Sigmoid colon (tissue), 7 donors: ENCODE results near the gene TTLL10. TPM values are rescaled to one million over a fixed set of nuclear protein-coding genes. Genes with fewer than 3 reads are reported as not detected.

Source experiments
- DNase-seq: peaks from one replicate; pipeline ENCODE4 v3.0.0-alpha.2; 2019
- H3K27ac ChIP-seq, 4 donors: fragments of 200-600 bp; sonication (generic); one replicate each; pipeline ENCODE4 v1.5.1; 2016 to 2019; ENCODE audit warnings: mild to moderate bottlenecking in 1 of 4
- H3K27me3 ChIP-seq, 3 donors: fragments of 200-600 bp; sonication (generic); one replicate each; pipeline ENCODE4 v1.5.1; 2019; ENCODE audit warnings: mild to moderate bottlenecking in 1 of 3
- H3K36me3 ChIP-seq, 4 donors: fragments of 200-600 bp; sonication (generic); one replicate each; pipeline ENCODE4 v1.5.1; 2016 to 2019
- H3K4me1 ChIP-seq, 4 donors: fragments of 200-600 bp; sonication (generic); one replicate each; pipeline ENCODE4 v1.5.1; 2017 to 2019
- H3K4me3 ChIP-seq, 4 donors: fragments of 200-600 bp; sonication (generic); one replicate each; pipeline ENCODE4 v1.5.1; 2017 to 2019; ENCODE audit warnings: mild to moderate bottlenecking in 2 of 4, moderate library complexity in 1 of 4
- H3K9me3 ChIP-seq, 4 donors: fragments of 200-600 bp in 3 of 4; sonication (generic) in 3 of 4; one replicate each; pipeline versions ENCODE4 v1.5.1 to v1.6.1; 2013 to 2019
- EP300 ChIP-seq, 4 donors: sonication (generic); formaldehyde crosslinking; IDR thresholded peaks; one replicate each; pipeline ENCODE4 v1.6.1; 2017; ENCODE audit warnings: antibody characterized with exemption in 4 of 4
- POLR2A ChIP-seq, 2 donors: fragments of 450-650 bp; IDR thresholded peaks; one replicate each; pipeline ENCODE4 v1.6.1; 2016; ENCODE audit warnings: antibody characterized with exemption in 2 of 2, mild to moderate bottlenecking in 2 of 2, moderate library complexity in 2 of 2
- POLR2AphosphoS5 ChIP-seq, 4 donors: sonication (generic); formaldehyde crosslinking; IDR thresholded peaks; one replicate each; pipeline ENCODE4 v1.6.1; 2017; ENCODE audit warnings: antibody characterized with exemption in 4 of 4
- WGBS, 2 donors: extraction: QIAGEN DNeasy Blood & Tissue Kit; methylation state at CpG; one replicate each; pipeline ENCODE4 v1.1.7; 2013; 5-methylcytosine and 5-hydroxymethylcytosine counted together
- intact Hi-C: fragments of 100-400 bp; cut with DNase I; formaldehyde crosslinking; loops from one replicate; pipeline ENCODE4 v1.15.1; 2023
- polyA plus RNA-seq, 3 donors: library from polyadenylated mRNA; stranded (reverse); fragments of 200-250 nt; gene quantifications; one replicate each; pipeline ENCODE4 v1.2.3, GENCODE V29; 2013
- total RNA-seq, 4 donors: library from RNA; depleted of rRNA; stranded (reverse); fragments of >200 nt; gene quantifications; one replicate each; pipeline ENCODE4 v1.1.0, GENCODE V29; 2016
- TF ChIP-seq, protein P1 (sequence below), 4 experiments: fragments of 450-650 bp in 3 of 4; fragments of 200-600 bp in 1 of 4; IDR thresholded peaks; one replicate each; pipeline ENCODE4 v1.5.1; 2016 to 2019; ENCODE audit warnings: antibody characterized with exemption in 4 of 4, mild to moderate bottlenecking in 3 of 4, moderate library complexity in 2 of 4
- donor health status: healthy with polysubstance abuse.
- donor health status: Bipolar disorder and iron deficiency.
- donor health status: healthy.

TTLL10 gene
- total and polyA plus RNA-seq, 7 donors, result 0.46 to 0.70 (median 0.60) TPM; not detected in 4

- no peaks in the 10 kb centered on the region for H3K9me3 ChIP-seq
- intact Hi-C loops, result no loop called here
- no peaks in the 10 kb centered on the region for H3K36me3 ChIP-seq
- peaks cover 8 to 33% (median 26%) of the 10 kb centered on the region in 3 donors for H3K27me3 ChIP-seq
- 39 to 67% methylated on average over 11 of the region's 11 CpGs for WGBS, 2 donors
- no peak overlapping the region for H3K27ac ChIP-seq
- no peak for DNase-seq
- no peak overlapping the region for H3K4me3 ChIP-seq
- no peak for TF ChIP-seq EP300 (IDR thresholded peaks at IDR 0.05)
- TF ChIP-seq, protein P1, sequence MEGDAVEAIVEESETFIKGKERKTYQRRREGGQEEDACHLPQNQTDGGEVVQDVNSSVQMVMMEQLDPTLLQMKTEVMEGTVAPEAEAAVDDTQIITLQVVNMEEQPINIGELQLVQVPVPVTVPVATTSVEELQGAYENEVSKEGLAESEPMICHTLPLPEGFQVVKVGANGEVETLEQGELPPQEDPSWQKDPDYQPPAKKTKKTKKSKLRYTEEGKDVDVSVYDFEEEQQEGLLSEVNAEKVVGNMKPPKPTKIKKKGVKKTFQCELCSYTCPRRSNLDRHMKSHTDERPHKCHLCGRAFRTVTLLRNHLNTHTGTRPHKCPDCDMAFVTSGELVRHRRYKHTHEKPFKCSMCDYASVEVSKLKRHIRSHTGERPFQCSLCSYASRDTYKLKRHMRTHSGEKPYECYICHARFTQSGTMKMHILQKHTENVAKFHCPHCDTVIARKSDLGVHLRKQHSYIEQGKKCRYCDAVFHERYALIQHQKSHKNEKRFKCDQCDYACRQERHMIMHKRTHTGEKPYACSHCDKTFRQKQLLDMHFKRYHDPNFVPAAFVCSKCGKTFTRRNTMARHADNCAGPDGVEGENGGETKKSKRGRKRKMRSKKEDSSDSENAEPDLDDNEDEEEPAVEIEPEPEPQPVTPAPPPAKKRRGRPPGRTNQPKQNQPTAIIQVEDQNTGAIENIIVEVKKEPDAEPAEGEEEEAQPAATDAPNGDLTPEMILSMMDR (IDR thresholded peaks at IDR 0.05), result no peak
- no peak for TF ChIP-seq POLR2AphosphoS5 (IDR thresholded peaks at IDR 0.05)
- TF ChIP-seq POLR2A (IDR thresholded peaks at IDR 0.05), result no peak
- H3K4me1 ChIP-seq, result peaks cover 0 to 13% (median 0%) of the 10 kb centered on the region in 4 donors
Observed at GRCh38 chr1:1240348-1240732, 66.7 kb downstream of the TTLL10 start.

DNA sequence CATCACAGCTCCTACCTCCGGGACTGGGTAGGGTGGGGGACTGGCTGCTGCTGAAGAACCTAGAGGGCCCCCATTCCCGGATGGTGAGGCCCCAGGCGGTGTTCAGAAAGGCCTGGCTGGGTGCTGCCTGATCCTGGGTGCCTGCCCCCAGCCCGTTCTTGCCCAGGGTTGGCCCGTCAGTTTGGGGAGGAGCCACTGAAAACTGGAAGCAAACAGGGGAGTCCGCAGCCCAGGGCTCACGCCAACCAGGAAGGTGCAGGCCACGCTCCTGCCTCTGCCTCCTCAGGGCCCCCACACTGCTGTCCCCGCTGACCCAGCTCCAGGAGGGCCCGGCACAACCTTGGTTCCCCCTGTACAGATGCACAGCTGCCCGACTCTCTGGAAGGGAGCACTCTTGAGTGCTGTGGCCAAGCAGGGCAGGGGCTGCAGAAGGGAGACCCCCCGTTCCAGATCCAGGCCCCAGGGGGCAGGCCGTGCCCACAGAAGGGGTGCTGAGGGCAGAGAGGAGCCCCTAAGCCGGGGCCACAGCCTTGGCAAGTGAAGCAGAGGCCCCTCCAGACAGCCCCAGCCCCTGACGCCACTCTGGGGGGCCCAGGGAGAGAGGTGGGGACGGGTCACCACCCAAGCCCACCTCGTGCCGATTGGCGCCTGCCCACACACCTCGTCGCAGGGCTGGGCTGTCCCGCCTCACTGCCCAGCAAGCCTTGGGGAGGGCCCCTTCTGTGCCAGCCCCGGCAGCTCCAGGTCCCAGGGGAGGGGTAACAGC is 67.3 kb downstream of the TTLL10 start:
- 33 to 63% methylated on average over 23 of the region's 23 CpGs for WGBS, 2 donors
- intact Hi-C loops, result no loop called here
- Histone ChIP-seq H3K27me3 (peaks cover 8 to 39% (median 33%) of the 10 kb centered on the region in 3 donors), H3K27ac (no peak overlapping the region), H3K4me1 (peaks cover 0 to 13% (median under 1%) of the 10 kb centered on the region in 4 donors), H3K4me3 (no peak overlapping the region), H3K36me3 (no peaks in the 10 kb centered on the region), H3K9me3 (no peaks in the 10 kb centered on the region)
- DNase-seq, result no peak
- TF ChIP-seq POLR2AphosphoS5 (IDR thresholded peaks at IDR 0.05) (no peak), POLR2A (IDR thresholded peaks at IDR 0.05) (no peak), EP300 (IDR thresholded peaks at IDR 0.05) (no peak)
- TF ChIP-seq, protein P1 (IDR thresholded peaks at IDR 0.05), result no peak

DNA sequence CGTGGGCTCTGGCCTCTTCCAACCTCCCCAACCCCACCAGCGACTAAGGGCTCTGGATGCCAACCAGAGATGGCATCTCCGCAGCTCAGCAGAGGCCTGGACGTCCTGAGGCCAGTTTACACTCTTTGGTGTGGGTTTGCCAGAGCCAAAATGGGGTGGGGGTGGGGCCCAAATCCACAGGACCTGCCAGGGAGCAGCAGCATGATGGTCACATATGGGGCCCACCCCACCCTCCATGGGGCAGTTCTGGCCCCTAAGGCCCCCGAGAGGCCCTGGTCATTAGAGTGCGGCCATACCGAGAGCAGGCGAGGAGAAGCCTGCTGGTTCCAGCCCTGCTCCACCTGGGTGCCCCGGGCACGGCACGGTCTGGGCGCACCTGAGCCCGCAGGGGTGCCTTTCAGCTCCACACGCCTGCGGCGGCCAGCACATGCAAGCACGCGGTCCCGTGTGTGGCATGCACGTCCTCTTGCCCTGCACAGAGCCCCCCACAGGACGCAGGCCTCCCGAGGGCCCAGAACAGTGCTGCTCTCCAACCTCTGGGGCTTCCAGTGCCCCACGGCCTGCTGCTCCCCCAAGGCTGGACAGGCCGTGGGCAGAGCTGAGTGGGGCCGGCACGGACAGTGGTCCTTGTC is 68.0 kb downstream of the TTLL10 start:
- TF ChIP-seq POLR2A (IDR thresholded peaks at IDR 0.05), result no peak
- TF ChIP-seq EP300 (IDR thresholded peaks at IDR 0.05), result no peak
- TF ChIP-seq, protein P1 (IDR thresholded peaks at IDR 0.05), result no peak
- no peak for TF ChIP-seq POLR2AphosphoS5 (IDR thresholded peaks at IDR 0.05)
- Histone ChIP-seq H3K4me1 (peaks cover 0 to 19% (median 7%) of the 10 kb centered on the region in 4 donors), H3K4me3 (no peak overlapping the region), H3K27ac (no peak overlapping the region), H3K9me3 (no peaks in the 10 kb centered on the region), H3K36me3 (no peaks in the 10 kb centered on the region), H3K27me3 (peaks cover 14 to 46% (median 40%) of the 10 kb centered on the region in 3 donors)
- intact Hi-C loops, result no loop called here
- no peak for DNase-seq
- 64 to 89% methylated on average over 26 of the region's 26 CpGs for WGBS, 2 donors

DNA sequence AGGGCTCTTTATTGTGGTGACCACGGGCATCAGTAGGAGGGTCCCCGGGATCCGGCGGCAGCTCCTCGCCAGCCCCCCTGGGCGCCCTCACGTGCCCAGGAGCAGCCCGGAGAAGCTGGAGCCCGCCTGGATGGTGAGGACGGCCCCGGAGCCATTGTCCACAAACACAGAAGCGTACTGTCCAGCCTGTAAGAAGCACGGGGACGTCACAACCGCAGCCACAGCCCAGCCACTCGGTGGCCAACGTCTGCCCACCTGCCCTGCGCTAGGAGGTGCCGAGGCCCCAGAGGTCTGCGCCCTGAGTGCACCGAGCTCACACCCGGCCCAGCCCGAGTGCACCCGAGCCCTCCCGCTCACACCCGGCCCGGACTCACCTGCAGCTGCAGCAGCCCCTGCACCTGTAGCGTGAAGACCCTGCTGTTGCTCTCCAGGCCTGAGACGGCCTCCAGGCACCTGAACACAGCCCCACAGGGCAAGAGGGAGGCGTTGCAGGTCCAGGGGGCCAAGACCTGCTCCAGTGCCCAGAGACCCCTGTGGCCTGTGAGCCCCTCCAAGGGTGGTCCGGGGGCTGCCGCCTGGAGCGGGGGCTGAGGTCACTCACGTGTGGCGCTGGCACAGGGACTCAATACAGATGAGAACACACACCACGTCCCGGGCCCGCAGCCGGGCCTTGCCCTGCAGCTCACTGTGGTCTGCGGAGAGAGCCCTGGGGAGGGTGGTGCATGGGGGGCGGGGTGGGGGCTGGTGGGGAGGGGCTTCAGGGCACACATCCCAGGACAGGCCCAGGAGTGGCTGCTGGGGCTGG is 69.0 kb downstream of the TTLL10 start:
- TF ChIP-seq EP300 (IDR thresholded peaks at IDR 0.05) (no peak), POLR2A (IDR thresholded peaks at IDR 0.05) (no peak), POLR2AphosphoS5 (IDR thresholded peaks at IDR 0.05) (no peak)
- TF ChIP-seq, protein P1 (IDR thresholded peaks at IDR 0.05), result no peak
- peaks cover 0 to 17% (median 13%) of the 10 kb centered on the region in 4 donors for H3K4me1 ChIP-seq
- peaks cover 19 to 52% (median 49%) of the 10 kb centered on the region in 3 donors for H3K27me3 ChIP-seq
- no peaks in the 10 kb centered on the region for H3K9me3 ChIP-seq
- no peaks in the 10 kb centered on the region for H3K36me3 ChIP-seq
- H3K27ac ChIP-seq, result no peak overlapping the region
- intact Hi-C loops, result no loop called here
- no peak overlapping the region for H3K4me3 ChIP-seq
- 75 to 88% methylated on average over 41 of the region's 41 CpGs for WGBS, 2 donors
- no peak for DNase-seq
